HG03565 (cell line): ENCODE results near the gene ZMIZ1.

Experiments used
- ATAC-seq: cut with Tn5 transposase; IDR thresholded peaks from one replicate; pipeline ENCODE4 v1.9.1; 2021; ENCODE audit warnings: mild to moderate bottlenecking, moderate library complexity; ENCODE audit not compliant: unreplicated experiment

The ZMIZ1 gene

GRCh38 chr10:79068562-79069324 lies at the start of gene ZMIZ1:
ZMIZ1 (plus strand) TSS chr10:79068966; CDS start chr10:79201633, 132,667 bp downstream.
- ATAC-seq, result peak; percentile 55

GRCh38 chr10:79019441-79020014 lies 49.2 kb upstream of the ZMIZ1 start:
- ATAC-seq, result no peak

- ATAC-seq, result no peak
Measured at GRCh38 chr10:79020015-79020491, 48.7 kb upstream of the ZMIZ1 start.

- no peak for ATAC-seq
Measured at GRCh38 chr10:79020605-79021004, 48.2 kb upstream of the ZMIZ1 start.

- no peak for ATAC-seq
Measured at GRCh38 chr10:79021331-79021907, 47.3 kb upstream of the ZMIZ1 start.

- ATAC-seq, result no peak
Measured at GRCh38 chr10:79021948-79022499, 46.7 kb upstream of the ZMIZ1 start.

- ATAC-seq, result no peak
Measured at GRCh38 chr10:79022565-79023230, 46.1 kb upstream of the ZMIZ1 start.

GRCh38 chr10:79023240-79024162 lies 45.3 kb upstream of the ZMIZ1 start:
- ATAC-seq, result peak; percentile 78

GRCh38 chr10:79024296-79024695 lies 44.5 kb upstream of the ZMIZ1 start:
- ATAC-seq, result no peak

GRCh38 chr10:79024720-79025198 lies 44.0 kb upstream of the ZMIZ1 start:
- no peak for ATAC-seq

GRCh38 chr10:79025199-79025832 lies 43.5 kb upstream of the ZMIZ1 start:
- ATAC-seq, result no peak

- no peak for ATAC-seq
Measured at GRCh38 chr10:79026341-79026761, 42.4 kb upstream of the ZMIZ1 start.

GRCh38 chr10:79026806-79027146 lies 42.0 kb upstream of the ZMIZ1 start:
- ATAC-seq, result no peak

GRCh38 chr10:79027147-79028055 lies 41.4 kb upstream of the ZMIZ1 start:
- ATAC-seq, result no peak

GRCh38 chr10:79028056-79028430 lies 40.7 kb upstream of the ZMIZ1 start:
- no peak for ATAC-seq

GRCh38 chr10:79028451-79029010 lies 40.2 kb upstream of the ZMIZ1 start:
- no peak for ATAC-seq

GRCh38 chr10:79029478-79030390 lies 39.0 kb upstream of the ZMIZ1 start:
- no peak for ATAC-seq
